ENCODE data around the gene BRD3. TPM values are rescaled to one million over a fixed set of nuclear protein-coding genes. Genes with fewer than 3 reads are reported as not detected.

BRD3 gene
- total and polyA plus RNA-seq, 11 donors: 10.3 to 37.3 (median 27.5) TPM

GRCh38 chr9:133995012-133995896 lies 72.6 kb downstream of the BRD3 start:
- H3K4me3 ChIP-seq: no peak overlapping the region
- intact Hi-C loops (cut with DNase I): loop anchor here in 4 of 10 donors (2.0 to 10.0 kb wide), 3 partner anchors 202 to 460 kb away; partner anchors contain the start of gene ADAMTSL2 (in 1 of the 4)
- TF ChIP-seq POLR2A (IDR thresholded peaks at IDR 0.05) (no peak), CTCF (IDR thresholded peaks at IDR 0.05) (no peak)
- DNase-seq: no peak
- no peaks in the 10 kb centered on the region for H3K9me3 ChIP-seq
- H3K4me1 ChIP-seq: peaks cover 4 to 31% (median 19%) of the 10 kb centered on the region in 12 donors
- 66 to 74% (median 71%) methylated on average over 17 of the region's 17 CpGs for WGBS, 4 donors
- ATAC-seq: no peak
- no peak overlapping the region for H3K27ac ChIP-seq
- peaks cover 0 to 4% (median 0%) of the 10 kb centered on the region in 9 donors for H3K27me3 ChIP-seq
- H3K36me3 ChIP-seq: no peaks in the 10 kb centered on the region

GRCh38 chr9:133994353-133995011 lies 73.3 kb downstream of the BRD3 start:
- Histone ChIP-seq H3K27ac (no peak overlapping the region), H3K4me3 (no peak overlapping the region), H3K9me3 (no peaks in the 10 kb centered on the region), H3K4me1 (peaks cover 4 to 31% (median 20%) of the 10 kb centered on the region in 12 donors), H3K27me3 (peaks cover 0 to 4% (median 0%) of the 10 kb centered on the region in 9 donors), H3K36me3 (no peaks in the 10 kb centered on the region)
- intact Hi-C loops (cut with DNase I): loop anchor here (1.0 to 10.0 kb wide), 7 partner anchors 37 to 460 kb away; partner anchors contain the start of gene ADAMTSL2 (in 1 of the 10)
- WGBS, 4 donors: 5 to 9% (median 7%) methylated on average over 8 to 11 of the region's 11 CpGs
- ATAC-seq (peak; percentile 63 to 82 (median 71)), DNase-seq (peak; percentile 75 to 92 (median 83))
- TF ChIP-seq POLR2A (IDR thresholded peaks at IDR 0.05) (no peak), CTCF (IDR thresholded peaks at IDR 0.05) (peak; percentile 92 to 100 (median 98))

GRCh38 chr9:133993635-133994253 lies 74.1 kb downstream of the BRD3 start:
- ATAC-seq (peak in 1 of 4 donors; percentile 12), DNase-seq (no peak)
- H3K27me3 ChIP-seq: peaks cover 0 to 4% (median 0%) of the 10 kb centered on the region in 9 donors
- intact Hi-C loops (cut with DNase I): loop anchor here (1.0 to 10.0 kb wide), 7 partner anchors 36 to 459 kb away; partner anchors contain the start of gene ADAMTSL2 (in 1 of the 10)
- peaks cover 4 to 31% (median 20%) of the 10 kb centered on the region in 12 donors for H3K4me1 ChIP-seq
- TF ChIP-seq CTCF (IDR thresholded peaks at IDR 0.05) (no peak), POLR2A (IDR thresholded peaks at IDR 0.05) (no peak)
- H3K36me3 ChIP-seq: no peaks in the 10 kb centered on the region
- 62 to 81% (median 65%) methylated on average over 11 to 16 of the region's 16 CpGs for WGBS, 4 donors
- peak overlapping the region in 11 of 12 donors; percentile 53 to 88 (median 73) for H3K4me3 ChIP-seq
- H3K27ac ChIP-seq: peak overlapping the region in 10 of 12 donors; percentile 80 to 95 (median 92)
- H3K9me3 ChIP-seq: no peaks in the 10 kb centered on the region

All from heart left ventricle (tissue), 16 donors.